B cell (primary cell): ENCODE results near the gene ZNF683. TPM values are rescaled to one million over a fixed set of nuclear protein-coding genes. Genes with fewer than 3 reads are reported as not detected.

Source experiments
- ATAC-seq: fragments of 200-7000 bp; cut with Tn5 transposase; one replicate; pipeline ENCODE4 v1.10.0; 2021; ENCODE audit warnings: low read depth, mild to moderate bottlenecking, moderate number of reproducible peaks, moderate library complexity
- CTCF ChIA-PET: fragments of 350-600 bp; sonication (Branson Sonifier 250); formaldehyde crosslinking; loops from one replicate; lab custom pipeline; 2021; ENCODE audit warnings: antibody characterized with exemption, inconsistent platforms; lab: Charles Lee
- POLR2A ChIA-PET: fragments of 350-600 bp; sonication (Branson Sonifier 250); formaldehyde crosslinking; loops from one replicate; lab custom pipeline; 2021; ENCODE audit warnings: antibody characterized with exemption; lab: Charles Lee
- DNase-seq: peaks from one replicate; pipeline ENCODE4 v3.0.0; 2013
- H2AFZ ChIP-seq: 2 replicates; pipeline ENCODE4 v1.6.1; 2012; ENCODE audit warnings: mild to moderate bottlenecking, low read depth, low read length; ENCODE audit not compliant: insufficient read depth, poor library complexity, severe bottlenecking
- H3K27ac ChIP-seq, 2 donors: 1 replicate in 1 of 2; 2 replicates in 1 of 2; pipeline ENCODE4 v1.5.1; 2012 to 2013; ENCODE audit warnings: low read length in 2 of 2, mild to moderate bottlenecking in 2 of 2, moderate library complexity in 1 of 2
- H3K27me3 ChIP-seq, 4 experiments: fragments of 200-600 bp in 1 of 4; sonication (generic) in 1 of 4; replicated peaks in 1 of 4; 1 replicate in 2 of 4; 2 replicates in 2 of 4; pipeline versions ENCODE4 v1.6.1 to v1.7.0; 2013 to 2016; ENCODE audit warnings: low read length in 3 of 4, mild to moderate bottlenecking in 2 of 4, mixed read lengths in 1 of 4, moderate library complexity in 1 of 4; ENCODE audit not compliant: insufficient read depth in 4 of 4, control insufficient read depth in 3 of 4; ENCODE audit errors: control extremely low read depth in 1 of 4
- H3K36me3 ChIP-seq, 2 experiments: replicated peaks in 1 of 2; 1 replicate in 1 of 2; 2 replicates in 1 of 2; pipeline versions ENCODE4 v1.6.1 to v1.7.1; 2013; ENCODE audit warnings: low read length in 1 of 2; ENCODE audit not compliant: insufficient read depth in 2 of 2, control insufficient read depth in 1 of 2; ENCODE audit errors: control extremely low read depth in 1 of 2, extremely low read depth in 1 of 2
- H3K4me1 ChIP-seq, 2 donors: fragments of 200-600 bp in 1 of 2; sonication (generic) in 1 of 2; 1 replicate in 1 of 2; 2 replicates in 1 of 2; pipeline versions ENCODE4 v1.5.1 to v1.6.1; 2013 to 2017; ENCODE audit warnings: low read length in 2 of 2; ENCODE audit not compliant: control insufficient read depth in 2 of 2, insufficient read depth in 2 of 2
- H3K4me2 ChIP-seq: replicated peaks from 2 replicates; pipeline ENCODE3; 2012; ENCODE audit warnings: mild to moderate bottlenecking, low read depth, low read length; ENCODE audit not compliant: poor library complexity, severe bottlenecking
- H3K4me3 ChIP-seq, 5 experiments: fragments of 200-600 bp in 1 of 5; sonication (generic) in 1 of 5; 1 replicate in 3 of 5; 2 replicates in 2 of 5; pipeline versions ENCODE4 v1.5.1 to v1.7.0; 2011 to 2016; ENCODE audit warnings: low read length in 4 of 5, mild to moderate bottlenecking in 4 of 5, low read depth in 2 of 5, control low read depth in 1 of 5, moderate library complexity in 1 of 5; ENCODE audit not compliant: insufficient read depth in 1 of 5; ENCODE audit errors: control extremely low read depth in 1 of 5, extremely low read depth in 1 of 5
- H3K79me2 ChIP-seq: fragments of 200-600 bp; sonication (generic); one replicate; pipeline ENCODE4 v1.6.0; 2016; ENCODE audit warnings: low read length; ENCODE audit not compliant: control insufficient read depth, insufficient read depth
- H3K9ac ChIP-seq: fragments of 200-600 bp; sonication (generic); 2 replicates; pipeline ENCODE4 v1.6.1; 2017; ENCODE audit warnings: mild to moderate bottlenecking, low read length, moderate library complexity
- H3K9me3 ChIP-seq, 3 donors: one replicate each; pipeline versions ENCODE4 v1.6.1 to v1.7.1; 2013; ENCODE audit warnings: low read length in 2 of 3; ENCODE audit not compliant: control insufficient read depth in 2 of 3, insufficient read depth in 1 of 3; ENCODE audit errors: control extremely low read depth in 1 of 3
- H4K20me1 ChIP-seq: 2 replicates; pipeline ENCODE4 v1.6.0; 2012; ENCODE audit warnings: mild to moderate bottlenecking, low read length; ENCODE audit not compliant: insufficient read depth, control insufficient read depth, poor library complexity, severe bottlenecking
- H3K27ac Mint-ChIP-seq: one replicate; pipeline ENCODE4 v1.8.0; 2021; ENCODE audit warnings: mixed read lengths
- H3K27me3 Mint-ChIP-seq: one replicate; pipeline ENCODE4 v1.8.0; 2021; ENCODE audit warnings: mixed read lengths
- H3K4me1 Mint-ChIP-seq: one replicate; pipeline ENCODE4 v1.8.0; 2021; ENCODE audit warnings: mixed read lengths
- H3K4me3 Mint-ChIP-seq: one replicate; pipeline ENCODE4 v1.8.0; 2021; ENCODE audit warnings: mixed read lengths
- H3K9me3 Mint-ChIP-seq: one replicate; pipeline ENCODE4 v1.8.0; 2022; ENCODE audit warnings: mixed read lengths; ENCODE audit not compliant: insufficient read depth
- CTCF ChIP-seq: fragments of 200-600 bp; IDR thresholded peaks from one replicate; pipeline ENCODE4 v1.8.0; 2022; ENCODE audit warnings: antibody characterized with exemption, mild to moderate bottlenecking
- EZH2 ChIP-seq: IDR thresholded peaks from 2 replicates; pipeline ENCODE4 v1.6.1; 2012; ENCODE audit warnings: borderline replicate concordance, low read depth, mild to moderate bottlenecking, moderate library complexity, low read length; ENCODE audit not compliant: insufficient read depth, poor library complexity, severe bottlenecking
- WGBS: methylation state at CpG from one replicate; pipeline ENCODE4 v1.1.5; 2013; ENCODE audit warnings: missing lambda C conversion rate; ENCODE audit not compliant: insufficient coverage; 5-methylcytosine and 5-hydroxymethylcytosine counted together
- intact Hi-C: fragments of 100-400 bp; cut with micrococcal nuclease; formaldehyde crosslinking; loops from one replicate; pipeline ENCODE4 v1.10.0; 2022
- polyA plus RNA-seq: library from polyadenylated mRNA; depleted of rRNA; stranded (reverse); fragments of >200 nt; gene quantifications from 2 replicates; pipeline ENCODE4 v1.2.3, GENCODE V29; 2012
- total RNA-seq, 2 donors: library from RNA; stranded (reverse); fragments of 120-200 nt in 1 of 2; gene quantifications; 1 replicate in 1 of 2; 2 replicates in 1 of 2; pipeline versions ENCODE4 v1.2.3 to v1.2.4, GENCODE V29; 2013 to 2022

The ZNF683 gene
- total and polyA plus RNA-seq, 2 donors (not counting 1 experiment from before 2014, with no cell fraction given): 0.45 to 0.67 TPM

GRCh38 chr1:26358411-26359384 lies 13.9 kb downstream of the ZNF683 start:
- no peak for DNase-seq
- no peak for ATAC-seq
- no peak overlapping the region for H3K27ac Mint-ChIP-seq
- peaks cover 29% of the 10 kb centered on the region for H3K4me1 Mint-ChIP-seq
- H3K4me3 Mint-ChIP-seq: peak overlapping the region; percentile 29
- no peak overlapping the region for H3K27ac ChIP-seq
- 73% methylated on average over 10 of the region's 15 CpGs for WGBS
- POLR2A ChIA-PET: interaction anchor here (0.6 to 0.8 kb wide), 2 partner anchors 33 to 37 kb away, joined by 3 read pairs; no protein-coding TSS in a partner anchor
- peaks cover 26% of the 10 kb centered on the region for H3K27me3 Mint-ChIP-seq
- no peak overlapping the region for H3K4me2 ChIP-seq
- H3K27me3 ChIP-seq: peaks cover 0 to 34% (median 10%) of the 10 kb centered on the region in 4 experiments
- H2AFZ ChIP-seq: no peak overlapping the region
- no peaks in the 10 kb centered on the region for H3K9me3 Mint-ChIP-seq
- H3K79me2 ChIP-seq: no peaks in the 10 kb centered on the region
- H3K9me3 ChIP-seq: peaks cover 0 to 11% (median 0%) of the 10 kb centered on the region in 3 donors
- CTCF ChIA-PET: interaction anchor here (0.5 to 2.1 kb wide), 10 partner anchors 20 to 189 kb away, joined by 3 to 10 read pairs (median 3); partner anchors contain the start of genes SH3BGRL3 and ZNF593
- no peaks in the 10 kb centered on the region for H3K36me3 ChIP-seq
- H3K9ac ChIP-seq: no peak overlapping the region
- peaks cover 22% of the 10 kb centered on the region in 2 donors for H3K4me1 ChIP-seq
- TF ChIP-seq CTCF: no peak
- no peak for TF ChIP-seq EZH2
- intact Hi-C loops: no loop called here
- no peaks in the 10 kb centered on the region for H4K20me1 ChIP-seq
- no peak overlapping the region for H3K4me3 ChIP-seq
